ENCODE data around the gene IL17RE.

The IL17RE gene

GRCh38 chr3:9955067-9955502 is 52.4 kb downstream of the IL17RE start:
- TF ChIP-seq, protein P1, sequence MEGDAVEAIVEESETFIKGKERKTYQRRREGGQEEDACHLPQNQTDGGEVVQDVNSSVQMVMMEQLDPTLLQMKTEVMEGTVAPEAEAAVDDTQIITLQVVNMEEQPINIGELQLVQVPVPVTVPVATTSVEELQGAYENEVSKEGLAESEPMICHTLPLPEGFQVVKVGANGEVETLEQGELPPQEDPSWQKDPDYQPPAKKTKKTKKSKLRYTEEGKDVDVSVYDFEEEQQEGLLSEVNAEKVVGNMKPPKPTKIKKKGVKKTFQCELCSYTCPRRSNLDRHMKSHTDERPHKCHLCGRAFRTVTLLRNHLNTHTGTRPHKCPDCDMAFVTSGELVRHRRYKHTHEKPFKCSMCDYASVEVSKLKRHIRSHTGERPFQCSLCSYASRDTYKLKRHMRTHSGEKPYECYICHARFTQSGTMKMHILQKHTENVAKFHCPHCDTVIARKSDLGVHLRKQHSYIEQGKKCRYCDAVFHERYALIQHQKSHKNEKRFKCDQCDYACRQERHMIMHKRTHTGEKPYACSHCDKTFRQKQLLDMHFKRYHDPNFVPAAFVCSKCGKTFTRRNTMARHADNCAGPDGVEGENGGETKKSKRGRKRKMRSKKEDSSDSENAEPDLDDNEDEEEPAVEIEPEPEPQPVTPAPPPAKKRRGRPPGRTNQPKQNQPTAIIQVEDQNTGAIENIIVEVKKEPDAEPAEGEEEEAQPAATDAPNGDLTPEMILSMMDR (IDR thresholded peaks at IDR 0.05; ENCODE audit: low read depth, low read length): no peak
- H3K4me3 ChIP-seq (ENCODE audit: low read depth, low read length): no peak overlapping the region
- no peaks in the 10 kb centered on the region for H3K27me3 ChIP-seq (ENCODE audit: insufficient read depth, low read depth, severe bottlenecking)
- no peaks in the 10 kb centered on the region for H3K36me3 ChIP-seq
- H3K9me3 ChIP-seq (ENCODE audit: severe bottlenecking): no peaks in the 10 kb centered on the region
- H3K27ac ChIP-seq: peak overlapping the region; percentile 47
- peak; percentile 70 for DNase-seq

DNA sequence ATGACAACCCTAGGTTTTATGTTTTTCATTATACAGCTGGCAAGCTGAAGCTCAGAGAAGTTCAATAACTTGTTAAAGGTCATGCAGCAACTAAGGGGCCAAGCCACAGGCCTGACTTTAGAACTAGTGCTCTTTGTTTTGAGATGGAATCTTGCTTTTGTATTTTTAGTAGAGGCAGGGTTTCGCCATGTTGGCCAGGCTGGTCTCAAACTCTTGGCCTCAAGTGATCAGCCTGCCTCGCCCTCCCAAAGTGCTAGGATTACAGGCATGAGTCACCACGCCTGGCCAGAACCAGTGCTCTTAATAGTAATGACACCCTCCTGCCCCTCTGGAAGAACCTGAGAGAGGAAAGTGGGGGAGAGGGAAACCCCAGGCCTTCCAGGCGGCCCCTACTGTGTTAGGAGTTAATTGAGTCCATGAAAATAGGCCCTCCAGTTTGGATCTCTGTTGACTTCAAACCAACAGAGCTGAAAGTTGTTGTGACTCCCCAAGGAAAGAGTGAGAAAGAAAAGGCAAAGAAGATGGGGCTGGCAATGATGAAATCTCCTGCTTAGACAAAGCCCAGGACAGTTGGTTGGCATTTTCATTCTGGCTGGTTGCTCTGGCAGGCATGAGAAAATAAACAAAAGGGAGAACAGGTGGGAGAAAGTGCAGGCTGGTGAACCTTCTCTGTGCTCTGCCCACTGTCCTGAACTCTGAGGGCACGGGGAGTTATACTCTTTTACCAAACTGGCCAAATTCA is 53.1 kb downstream of the IL17RE start:
- Histone ChIP-seq H3K4me3 (ENCODE audit: low read depth, low read length) (no peak overlapping the region), H3K27me3 (ENCODE audit: insufficient read depth, low read depth, severe bottlenecking) (no peaks in the 10 kb centered on the region), H3K9me3 (ENCODE audit: severe bottlenecking) (no peaks in the 10 kb centered on the region), H3K36me3 (no peaks in the 10 kb centered on the region), H3K27ac (peak overlapping the region; percentile 47)
- TF ChIP-seq, protein P1 (IDR thresholded peaks at IDR 0.05; ENCODE audit: low read depth, low read length): no peak
- no peak for DNase-seq

- Histone ChIP-seq H3K27ac (no peak overlapping the region), H3K36me3 (no peaks in the 10 kb centered on the region; the same call in 1 of the 2 replicates), H3K27me3 (ENCODE audit: insufficient read depth, low read depth, severe bottlenecking) (no peaks in the 10 kb centered on the region), H3K4me3 (ENCODE audit: low read depth, low read length) (no peak overlapping the region), H3K9me3 (ENCODE audit: severe bottlenecking) (no peaks in the 10 kb centered on the region)
- no peak for DNase-seq
- TF ChIP-seq, protein P1 (IDR thresholded peaks at IDR 0.05; ENCODE audit: low read depth, low read length): no peak
Measured at GRCh38 chr3:9957214-9957613, 54.6 kb downstream of the IL17RE start.

GRCh38 chr3:9965200-9965875 is 62.7 kb downstream of the IL17RE start:
- H3K4me3 ChIP-seq (ENCODE audit: low read depth, low read length): no peak overlapping the region
- DNase-seq: no peak
- H3K9me3 ChIP-seq (ENCODE audit: severe bottlenecking): no peaks in the 10 kb centered on the region
- peaks cover 33% of the 10 kb centered on the region for H3K36me3 ChIP-seq
- no peak overlapping the region for H3K27ac ChIP-seq
- H3K27me3 ChIP-seq (ENCODE audit: insufficient read depth, low read depth, severe bottlenecking): no peaks in the 10 kb centered on the region
- TF ChIP-seq, protein P1 (IDR thresholded peaks at IDR 0.05; ENCODE audit: low read depth, low read length): no peak
